ENCODE measurements around the gene EEA1. TPM values are rescaled to one million over a fixed set of nuclear protein-coding genes. Genes with fewer than 3 reads are reported as not detected.

EEA1 gene
- total and polyA plus RNA-seq, 2 of the 8 experiments (the other 6 are each of a cell fraction or from before 2014, with no cell fraction given) = 1.0 to 18.8 TPM

DNA sequence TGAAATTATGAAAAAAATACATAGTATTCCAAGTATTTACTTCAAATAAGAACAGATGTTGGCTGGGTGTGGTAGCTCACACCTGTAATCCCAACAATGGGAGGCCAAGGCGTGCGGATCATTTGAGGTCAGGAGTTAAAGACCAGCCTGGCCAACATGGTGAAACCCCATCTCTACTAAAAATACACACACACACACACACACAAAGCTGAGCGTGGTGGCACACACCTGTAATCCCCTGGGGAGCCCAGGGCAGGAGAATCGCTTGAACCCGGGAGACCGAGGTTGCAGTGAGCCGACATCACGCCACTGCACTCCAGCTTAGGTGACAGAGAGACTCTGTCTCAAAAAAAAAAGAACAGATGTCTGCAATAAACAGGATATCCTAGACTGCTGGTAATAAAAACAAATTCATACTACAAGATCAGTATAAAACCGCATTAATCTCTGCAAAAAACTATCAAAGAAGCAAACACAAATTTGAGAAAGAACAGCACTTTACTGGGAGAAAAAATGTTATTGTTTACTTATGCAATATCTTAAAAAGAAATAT lies 23.8 kb downstream of the EEA1 start:
- DNase-seq (ENCODE audit: low read depth in 1 of 2, low spot score in 2 of 2) (no peak), FAIRE-seq (no peak)
- H3K14ac ChIP-seq (ENCODE audit: insufficient read length) = no peak overlapping the region
- H4K20me1 ChIP-seq (replicated peaks in 1 of 2; ENCODE audit: control insufficient read depth in 1 of 2, insufficient read depth in 2 of 2, low read length in 2 of 2) = no peaks in the 10 kb centered on the region
- H3K27ac ChIP-seq (ENCODE audit: low read depth, low read length) = no peak overlapping the region
- H3K56ac ChIP-seq (replicated peaks; ENCODE audit: insufficient read length, low read depth, low read length) = no peak overlapping the region
- no peak overlapping the region for H2BK120ac ChIP-seq (replicated peaks; ENCODE audit: low read depth, low read length)
- H3K4ac ChIP-seq (replicated peaks; ENCODE audit: insufficient read length, low read depth, low read length) = no peak overlapping the region
- no peak overlapping the region for H4K91ac ChIP-seq (replicated peaks; ENCODE audit: insufficient read length, low read length)
- POLR2A ChIA-PET (ENCODE audit: partially characterized antibody) = interaction anchor here (1.0 to 1.6 kb wide), 3 partner anchors 19 to 22 kb away, joined by 3 to 6 read pairs (median 4); no protein-coding TSS in a partner anchor
- H2BK20ac ChIP-seq (ENCODE audit: low read length) = no peak overlapping the region
- no peak overlapping the region for H2AFZ ChIP-seq (ENCODE audit: low read length)
- no peak overlapping the region for H4K8ac ChIP-seq (ENCODE audit: extremely low read depth, insufficient read depth, low read length)
- H3K23ac ChIP-seq (ENCODE audit: insufficient read length) = no peak overlapping the region
- CTCF ChIA-PET (ENCODE audit: partially characterized antibody) = interaction anchor here (0.6 to 1.1 kb wide), 2 partner anchors 62 to 82 kb away, joined by 3 to 5 read pairs; no protein-coding TSS in a partner anchor
- no peaks in the 10 kb centered on the region for H3K23me2 ChIP-seq (ENCODE audit: low read depth, low read length)
- H2BK15ac ChIP-seq (ENCODE audit: low read length) = no peak overlapping the region
- H3K18ac ChIP-seq (ENCODE audit: extremely low read depth, low read length) = no peak overlapping the region
- H4K5ac ChIP-seq (ENCODE audit: insufficient read length, low read depth, low read length) = no peak overlapping the region
- H3K79me2 ChIP-seq (ENCODE audit: control insufficient read depth in 1 of 2, insufficient read depth in 2 of 2, low read length in 2 of 2) = peaks cover 0 to 47% of the 10 kb centered on the region in 2 experiments; a peak in 3 of 4 replicates
- no peaks in the 10 kb centered on the region for H3K27me3 ChIP-seq (replicated peaks in 1 of 4; ENCODE audit: control insufficient read depth in 3 of 4, extremely low read depth in 1 of 4, insufficient read depth in 3 of 4, low read length in 3 of 4)
- peaks cover 0 to 4% (median 0%) of the 10 kb centered on the region in 4 experiments; a peak in 1 of 8 replicates for H3K36me3 ChIP-seq (ENCODE audit: control insufficient read depth in 2 of 4, insufficient read depth in 4 of 4, low read length in 3 of 4)
- H3K9ac ChIP-seq (replicated peaks in 1 of 4; ENCODE audit: extremely low read depth in 1 of 4, low read depth in 3 of 4, low read length in 3 of 4) = no peak overlapping the region
- no peaks in the 10 kb centered on the region for H3K4me1 ChIP-seq (replicated peaks in 1 of 4; ENCODE audit: control insufficient read depth in 3 of 4, insufficient read depth in 4 of 4, low read length in 3 of 4)
- H3K4me2 ChIP-seq (ENCODE audit: insufficient read depth in 1 of 2, low read depth in 2 of 2, low read length in 2 of 2) = no peak overlapping the region
- no peak overlapping the region for H2BK12ac ChIP-seq (ENCODE audit: low read depth, low read length)
- peaks cover 4 to 11% of the 10 kb centered on the region in 2 experiments; a peak in 3 of 4 replicates for H3K9me3 ChIP-seq (ENCODE audit: insufficient read depth in 2 of 2, low read depth in 1 of 2, low read length in 1 of 2)
- H3K79me1 ChIP-seq (ENCODE audit: low read depth, low read length) = no peaks in the 10 kb centered on the region
- no peak overlapping the region for H2AK5ac ChIP-seq (ENCODE audit: low read depth, low read length)
- 92% methylated on average over 9 of the region's 9 CpGs; no CpG with 5 or more reads in 1 of the 2 experiments for WGBS, 2 experiments (ENCODE audit: extremely low coverage in 1 of 2, insufficient coverage in 1 of 2, insufficient read length in 1 of 2, insufficient replicate concordance in 2 of 2, low coverage in 1 of 2, low lambda C conversion rate in 2 of 2, missing lambda C conversion rate in 1 of 2)
- no peak overlapping the region for H3K4me3 ChIP-seq (ENCODE audit: extremely low read depth in 1 of 4, insufficient read depth in 2 of 4, low read depth in 3 of 4, low read length in 4 of 4)
- no peak overlapping the region for H2BK5ac ChIP-seq (ENCODE audit: low read depth, low read length)
- TF ChIP-seq SP2 (IDR thresholded peaks at IDR 0.05; ENCODE audit: low read length) (no peak), EGR1 (IDR thresholded peaks at IDR 0.05; ENCODE audit: borderline replicate concordance, low read depth, low read length) (no peak), JUN (IDR thresholded peaks at IDR 0.05; ENCODE audit: low read depth, low read length) (no peak)

All from H1 (cell line).